ENCODE measurements around the gene TFDP1.

TFDP1 gene

DNA sequence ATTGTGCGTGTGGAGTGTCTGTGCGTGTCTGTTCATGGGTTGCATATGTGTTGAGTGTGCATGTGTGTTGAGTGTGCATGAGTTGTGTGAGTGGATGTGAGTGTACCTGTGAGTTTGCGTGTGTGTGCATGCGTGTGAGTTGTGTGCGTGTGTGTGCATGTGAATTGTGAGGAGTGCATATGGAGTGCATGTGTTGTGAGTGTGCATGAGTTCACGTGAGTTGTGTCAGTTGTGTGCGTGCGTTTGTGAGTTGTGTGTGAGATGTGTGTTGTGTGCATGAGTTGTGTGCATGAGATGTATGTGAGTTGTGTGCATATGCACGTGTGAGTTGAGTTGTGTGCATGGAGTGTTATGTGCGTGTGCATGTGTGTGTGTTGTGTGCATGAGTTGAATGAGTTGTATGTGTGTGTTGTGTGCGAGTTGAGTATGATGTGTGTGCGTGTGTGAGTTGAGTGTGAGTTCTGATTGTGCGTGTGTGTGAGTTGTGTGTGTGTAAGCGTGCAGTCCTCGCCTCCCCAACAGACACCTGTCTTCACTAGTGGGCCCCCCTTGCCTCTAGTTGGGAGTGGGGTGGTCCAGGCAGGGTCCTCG, 29.3 kb downstream of the TFDP1 start:
- Histone ChIP-seq H3K27ac (ENCODE audit: low read depth, low read length) (no peak overlapping the region), H3K36me3 (ENCODE audit: low read length) (peaks cover 12% of the 10 kb centered on the region), H3K27me3 (ENCODE audit: low read length) (no peaks in the 10 kb centered on the region), H3K9me2 (replicated peaks; ENCODE audit: insufficient read depth, low read length) (no peaks in the 10 kb centered on the region), H4K20me1 (ENCODE audit: low read depth, low read length) (peaks cover 28% of the 10 kb centered on the region), H3F3A (ENCODE audit: insufficient read depth) (no peaks in the 10 kb centered on the region), H3K4me3 (ENCODE audit: insufficient read depth, low read length, poor library complexity, severe bottlenecking) (no peak overlapping the region), H2AFZ (ENCODE audit: low read depth, low read length, severe bottlenecking) (no peak overlapping the region), H3K9me3 (ENCODE audit: insufficient read depth, low read length) (no peaks in the 10 kb centered on the region), H3K4me2 (ENCODE audit: low read depth, low read length, poor library complexity, severe bottlenecking) (no peak overlapping the region), H3K79me2 (ENCODE audit: insufficient read depth, low read length) (peaks cover 100% of the 10 kb centered on the region), H3K9ac (ENCODE audit: low read length) (no peak overlapping the region)
- TF ChIP-seq, protein P1, sequence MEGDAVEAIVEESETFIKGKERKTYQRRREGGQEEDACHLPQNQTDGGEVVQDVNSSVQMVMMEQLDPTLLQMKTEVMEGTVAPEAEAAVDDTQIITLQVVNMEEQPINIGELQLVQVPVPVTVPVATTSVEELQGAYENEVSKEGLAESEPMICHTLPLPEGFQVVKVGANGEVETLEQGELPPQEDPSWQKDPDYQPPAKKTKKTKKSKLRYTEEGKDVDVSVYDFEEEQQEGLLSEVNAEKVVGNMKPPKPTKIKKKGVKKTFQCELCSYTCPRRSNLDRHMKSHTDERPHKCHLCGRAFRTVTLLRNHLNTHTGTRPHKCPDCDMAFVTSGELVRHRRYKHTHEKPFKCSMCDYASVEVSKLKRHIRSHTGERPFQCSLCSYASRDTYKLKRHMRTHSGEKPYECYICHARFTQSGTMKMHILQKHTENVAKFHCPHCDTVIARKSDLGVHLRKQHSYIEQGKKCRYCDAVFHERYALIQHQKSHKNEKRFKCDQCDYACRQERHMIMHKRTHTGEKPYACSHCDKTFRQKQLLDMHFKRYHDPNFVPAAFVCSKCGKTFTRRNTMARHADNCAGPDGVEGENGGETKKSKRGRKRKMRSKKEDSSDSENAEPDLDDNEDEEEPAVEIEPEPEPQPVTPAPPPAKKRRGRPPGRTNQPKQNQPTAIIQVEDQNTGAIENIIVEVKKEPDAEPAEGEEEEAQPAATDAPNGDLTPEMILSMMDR (IDR thresholded peaks at IDR 0.05; ENCODE audit: insufficient read depth, low read length, poor library complexity, severe bottlenecking) = no peak
- TF ChIP-seq EZH2phosphoT487 (conservative IDR thresholded peaks at IDR 0.05; ENCODE audit: low read length) = no peak

DNA sequence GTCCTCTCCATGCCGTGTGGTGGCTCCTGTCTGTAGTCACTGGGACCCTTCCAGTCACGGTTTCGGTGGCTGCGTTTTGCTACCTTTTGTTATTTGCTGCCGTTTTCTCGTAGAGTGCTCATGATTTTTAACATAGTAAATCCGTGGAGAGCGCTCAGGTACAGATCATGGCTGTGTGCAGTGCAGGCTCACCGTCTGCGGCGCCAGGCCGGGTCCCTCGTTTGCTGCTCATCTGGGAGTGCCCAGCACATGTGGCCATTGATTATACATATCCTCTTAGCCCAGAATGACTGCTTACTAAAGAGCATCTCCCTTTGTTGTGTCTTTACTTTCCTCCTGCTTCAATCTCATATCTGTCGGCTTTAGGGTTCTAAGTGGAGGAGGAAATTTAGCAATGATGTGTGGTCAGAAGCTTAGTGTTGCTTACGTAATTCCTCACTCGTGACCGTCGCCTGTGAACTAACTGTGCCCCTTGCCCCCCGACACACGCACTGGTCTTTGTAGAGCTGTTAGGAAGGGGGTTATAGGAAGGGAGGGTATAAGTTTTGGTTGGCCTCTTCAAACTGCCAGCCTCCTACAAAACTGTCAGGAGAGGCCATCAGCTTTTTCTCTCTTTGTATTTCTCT, 31.8 kb downstream of the TFDP1 start:
- Histone ChIP-seq H3K9me2 (replicated peaks; ENCODE audit: insufficient read depth, low read length) (no peaks in the 10 kb centered on the region), H3F3A (ENCODE audit: insufficient read depth) (no peaks in the 10 kb centered on the region), H3K79me2 (ENCODE audit: insufficient read depth, low read length) (peaks cover 96% of the 10 kb centered on the region), H4K20me1 (ENCODE audit: low read depth, low read length) (peaks cover 28% of the 10 kb centered on the region), H3K4me3 (ENCODE audit: insufficient read depth, low read length, poor library complexity, severe bottlenecking) (no peak overlapping the region), H3K27ac (ENCODE audit: low read depth, low read length) (no peak overlapping the region), H3K9me3 (ENCODE audit: insufficient read depth, low read length) (no peaks in the 10 kb centered on the region), H3K4me2 (ENCODE audit: low read depth, low read length, poor library complexity, severe bottlenecking) (no peak overlapping the region), H3K27me3 (ENCODE audit: low read length) (no peaks in the 10 kb centered on the region), H2AFZ (ENCODE audit: low read depth, low read length, severe bottlenecking) (no peak overlapping the region), H3K9ac (ENCODE audit: low read length) (no peak overlapping the region), H3K36me3 (ENCODE audit: low read length) (peaks cover 13% of the 10 kb centered on the region)
- TF ChIP-seq, protein P1 (IDR thresholded peaks at IDR 0.05; ENCODE audit: insufficient read depth, low read length, poor library complexity, severe bottlenecking) = no peak
- no peak for TF ChIP-seq EZH2phosphoT487 (conservative IDR thresholded peaks at IDR 0.05; ENCODE audit: low read length)

DNA sequence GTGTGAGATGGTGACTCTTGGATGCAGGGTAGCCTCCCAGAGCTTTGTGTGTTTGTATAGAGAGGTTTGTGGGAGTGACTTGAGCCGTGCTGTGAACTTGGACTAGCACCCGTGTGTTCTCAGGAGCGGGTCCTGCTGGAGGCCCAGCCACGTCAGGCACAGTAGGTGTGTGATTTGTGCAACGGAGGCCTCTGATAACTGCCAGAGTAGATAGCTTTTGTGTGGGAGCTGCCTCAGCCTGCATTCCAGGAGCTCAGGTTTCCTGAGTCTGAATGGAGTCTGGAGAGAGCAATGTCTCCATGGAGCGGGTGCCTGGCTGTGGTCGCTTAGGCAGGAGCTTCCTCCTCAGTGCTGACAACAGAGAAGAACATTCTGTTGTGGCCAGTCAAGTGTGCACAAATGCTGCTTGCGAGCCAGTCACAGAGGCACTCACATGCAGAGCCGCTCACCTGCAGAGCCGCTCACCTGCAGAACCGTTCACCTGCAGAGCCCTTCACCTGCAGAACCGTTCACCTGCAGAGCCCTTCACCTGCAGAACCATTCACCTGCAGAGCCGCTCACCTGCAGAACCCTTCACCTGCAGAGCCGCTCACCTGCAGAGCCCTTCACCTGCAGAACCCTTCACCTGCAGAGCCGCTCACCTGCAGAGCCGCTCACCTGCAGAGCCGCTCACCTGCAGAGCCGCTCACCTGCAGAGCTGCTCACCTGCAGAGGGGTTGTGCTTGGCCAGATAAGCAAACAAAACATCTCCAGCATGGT, 32.6 kb downstream of the TFDP1 start:
- Histone ChIP-seq H3K79me2 (ENCODE audit: insufficient read depth, low read length) (peaks cover 89% of the 10 kb centered on the region), H3K36me3 (ENCODE audit: low read length) (peaks cover 13% of the 10 kb centered on the region), H3K9me3 (ENCODE audit: insufficient read depth, low read length) (no peaks in the 10 kb centered on the region), H3K27me3 (ENCODE audit: low read length) (no peaks in the 10 kb centered on the region), H3K4me3 (ENCODE audit: insufficient read depth, low read length, poor library complexity, severe bottlenecking) (no peak overlapping the region), H3F3A (ENCODE audit: insufficient read depth) (no peaks in the 10 kb centered on the region), H4K20me1 (ENCODE audit: low read depth, low read length) (peaks cover 28% of the 10 kb centered on the region), H3K4me2 (ENCODE audit: low read depth, low read length, poor library complexity, severe bottlenecking) (no peak overlapping the region), H3K9me2 (replicated peaks; ENCODE audit: insufficient read depth, low read length) (no peaks in the 10 kb centered on the region), H2AFZ (ENCODE audit: low read depth, low read length, severe bottlenecking) (no peak overlapping the region), H3K9ac (ENCODE audit: low read length) (no peak overlapping the region), H3K27ac (ENCODE audit: low read depth, low read length) (no peak overlapping the region)
- no peak for TF ChIP-seq EZH2phosphoT487 (conservative IDR thresholded peaks at IDR 0.05; ENCODE audit: low read length)
- TF ChIP-seq, protein P1 (IDR thresholded peaks at IDR 0.05; ENCODE audit: insufficient read depth, low read length, poor library complexity, severe bottlenecking) = no peak
